SK-N-DZ (cell line): ENCODE results near the gene MYCL.
A peak's percentile ranks its signal among the peaks of the same experiment; 100 is the strongest.

ENCODE experiments used
- DNase-seq: peaks from one replicate; pipeline ENCODE4 v3.0.0-alpha.2; 2015; ENCODE audit warnings: low spot score
- small RNA-seq, 2 experiments: library from RNA; depleted of rRNA; stranded (forward); fragments of <200 nt; gene quantifications; one replicate each; pipeline ENCODE3, GENCODE V24; 2014

MYCL gene

GRCh38 chr1:39852876-39853275 lies 48.8 kb downstream of the MYCL start:
- DNase-seq, result no peak

DNA sequence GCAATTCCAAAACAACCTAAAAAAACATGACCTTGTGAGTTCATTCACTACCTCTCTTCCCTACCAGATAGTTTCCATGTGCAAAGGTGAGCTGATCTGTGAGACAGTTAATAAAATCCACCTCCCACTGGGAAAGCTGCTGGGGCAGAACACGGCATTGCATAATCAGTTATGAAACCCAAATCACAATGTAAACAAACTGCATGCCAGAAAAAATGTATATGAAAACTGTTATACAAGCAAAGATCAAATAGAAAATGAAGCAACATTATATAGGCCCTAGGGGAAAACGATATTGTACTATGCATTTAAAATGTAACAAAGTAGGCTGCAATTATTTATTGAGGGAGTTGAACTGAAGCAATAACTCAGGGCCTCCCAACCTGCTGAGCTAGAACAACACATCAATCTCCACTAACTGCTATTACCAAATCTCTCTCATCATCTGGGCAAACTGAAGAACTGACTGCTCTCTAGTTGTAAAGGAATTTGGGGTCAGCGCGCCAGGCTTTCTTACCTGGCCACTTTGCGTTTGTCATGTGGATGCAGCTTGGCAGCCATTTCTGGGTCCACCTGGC lies 49.4 kb downstream of the MYCL start:
- no peak for DNase-seq

DNA sequence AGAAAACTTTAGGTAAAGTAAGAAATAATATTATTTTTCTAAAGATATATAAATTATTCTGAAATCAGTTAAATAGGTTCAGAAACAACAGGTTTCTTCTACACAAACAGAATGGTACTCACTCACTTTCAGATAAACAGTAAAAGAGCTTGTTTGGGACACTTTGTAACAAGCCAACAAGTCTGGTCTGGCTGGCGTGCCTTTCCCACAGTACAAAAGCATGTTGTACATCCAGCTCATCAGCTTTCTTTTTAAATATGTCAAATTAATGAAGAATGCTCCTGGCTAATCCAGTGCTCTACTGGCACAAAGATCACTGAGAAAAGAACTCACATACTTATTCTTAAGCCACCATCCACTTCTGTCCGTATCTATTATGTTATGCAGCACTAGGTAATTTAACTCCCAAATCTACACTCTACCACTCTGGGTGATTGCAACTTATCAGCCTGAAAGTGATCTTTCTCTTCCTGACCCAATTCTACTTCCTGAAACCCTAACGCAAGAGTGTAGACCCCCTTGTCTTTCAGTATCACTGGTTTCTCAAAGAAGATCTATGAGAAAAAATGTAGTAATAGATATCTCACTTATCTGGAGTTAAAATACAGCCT lies 51.0 kb downstream of the MYCL start:
- DNase-seq, result no peak

GRCh38 chr1:39849203-39849602 lies 52.5 kb downstream of the MYCL start:
- DNase-seq, result no peak

- no peak for DNase-seq
Measured at GRCh38 chr1:39847940-39848339, 53.8 kb downstream of the MYCL start.

DNA sequence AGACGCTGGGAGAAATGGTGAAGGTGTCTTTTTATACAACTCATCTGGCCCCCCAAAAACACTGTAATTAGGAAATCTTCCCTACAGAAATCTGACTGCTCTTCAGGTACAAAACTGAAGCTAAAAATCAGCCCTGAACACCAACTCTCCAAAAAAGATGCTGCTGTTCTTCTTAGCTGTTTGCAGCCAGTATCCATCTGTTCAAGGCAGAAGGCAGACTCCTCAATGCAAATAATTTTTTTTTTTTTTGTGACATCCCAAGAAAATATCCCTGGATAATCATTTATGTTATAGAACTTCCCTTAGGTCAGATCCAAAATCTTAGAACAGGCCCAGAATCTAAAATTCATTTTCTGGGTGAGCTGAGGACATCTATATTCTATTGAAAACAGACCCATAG lies 54.9 kb downstream of the MYCL start:
- DNase-seq, result no peak

DNA sequence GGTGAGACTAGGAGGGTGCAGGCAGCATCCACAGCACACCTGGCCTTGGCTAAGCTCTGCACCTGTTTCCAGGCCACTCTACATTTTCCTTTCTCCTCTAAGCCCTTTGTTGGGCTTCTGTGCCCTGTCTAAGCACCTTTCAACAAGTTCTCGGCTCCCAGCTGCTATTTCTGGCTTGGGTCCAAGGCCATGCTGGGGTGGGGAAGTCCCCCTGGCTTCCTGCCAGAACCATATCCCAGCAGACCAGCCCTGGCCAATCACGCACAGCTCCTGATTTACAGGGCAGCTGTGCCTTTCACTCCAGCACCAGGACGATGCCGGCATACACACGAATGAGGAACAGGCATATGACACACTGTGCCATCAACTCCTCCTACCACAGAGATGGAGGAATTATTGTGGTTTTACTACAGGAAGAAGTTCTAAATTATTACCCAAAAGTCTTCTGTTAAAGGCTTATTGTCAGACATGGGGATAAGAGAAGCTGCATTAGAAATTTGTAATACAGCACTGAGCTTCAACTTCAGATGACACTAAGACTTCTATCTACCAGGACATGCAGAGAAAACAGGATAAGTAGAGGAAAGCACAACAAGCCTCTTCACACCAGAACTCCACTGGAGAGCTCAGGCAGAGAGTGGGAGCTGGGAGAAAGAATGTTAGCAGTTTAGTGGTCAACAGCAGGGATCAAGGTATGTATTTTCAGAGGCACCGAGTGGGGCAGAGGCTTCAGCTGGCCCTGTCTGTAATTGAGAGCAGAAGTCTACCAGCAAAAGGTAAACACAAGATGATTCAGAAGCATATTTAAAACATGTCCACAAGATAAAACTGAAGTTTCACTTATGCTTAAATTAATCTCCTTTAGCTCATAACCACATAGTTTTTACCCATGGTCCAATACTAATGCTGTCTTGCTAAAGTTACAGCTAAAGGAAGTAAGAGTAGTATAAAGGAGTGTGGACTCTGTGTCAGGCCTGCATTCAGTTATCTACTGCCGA lies 55.8 kb downstream of the MYCL start:
- DNase-seq, result peak; percentile 84

Small RNA genes lying within 50 kb of the gene (small RNA-seq; reads per million reads assigned to genes)
- 0 reads per million in 2 experiments for gene RF00019
